Muscle layer of colon (tissue), 2 donors: ENCODE results near the gene GNB1L.

Experiments used
- H3K27ac ChIP-seq: one replicate; pipeline ENCODE4 v1.7.0; 2013; ENCODE audit warnings: low read depth, mild to moderate bottlenecking, low read length, moderate library complexity
- H3K27me3 ChIP-seq, 2 donors: one replicate each; pipeline ENCODE4 v1.7.0; 2013; ENCODE audit warnings: low read length in 2 of 2, mild to moderate bottlenecking in 2 of 2; ENCODE audit not compliant: insufficient read depth in 2 of 2, control insufficient read depth in 1 of 2
- H3K36me3 ChIP-seq: one replicate; pipeline ENCODE4 v1.7.0; 2013; ENCODE audit warnings: mild to moderate bottlenecking, low read length; ENCODE audit not compliant: insufficient read depth
- H3K4me1 ChIP-seq: one replicate; pipeline ENCODE4 v1.7.0; 2013; ENCODE audit warnings: mild to moderate bottlenecking, low read length; ENCODE audit not compliant: insufficient read depth
- H3K4me3 ChIP-seq, 2 donors: one replicate each; pipeline ENCODE4 v1.7.0; 2013; ENCODE audit warnings: low read length in 2 of 2, low read depth in 1 of 2, mild to moderate bottlenecking in 1 of 2, moderate library complexity in 1 of 2
- H3K9ac ChIP-seq: one replicate; pipeline ENCODE4 v1.7.0; 2013; ENCODE audit warnings: low read length
- H3K9me3 ChIP-seq: one replicate; pipeline ENCODE4 v1.7.0; 2013; ENCODE audit warnings: mild to moderate bottlenecking, low read length
- donor health status: abdominal sarcoma.
- donor health status: Adenocarcinoma of cecum.

The GNB1L gene

DNA sequence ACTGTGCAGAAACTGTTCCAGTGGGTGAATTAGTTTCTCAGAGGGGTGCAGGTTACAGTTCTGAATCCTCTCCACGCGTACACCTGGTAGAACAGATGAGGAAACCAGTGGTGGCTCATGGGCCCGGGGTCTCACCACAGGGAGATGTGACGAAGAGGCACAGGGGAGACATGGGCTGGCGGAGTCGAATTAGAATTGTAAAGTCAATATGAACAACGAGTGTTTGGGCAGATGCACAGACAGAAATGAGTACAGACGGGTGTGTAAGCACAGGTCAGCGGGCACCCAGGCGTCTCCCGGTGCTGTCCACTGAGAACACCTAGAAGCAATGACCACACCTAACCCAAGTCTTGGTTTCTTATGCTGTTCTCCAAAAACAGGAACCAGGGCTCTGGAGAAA lies 41.8 kb downstream of the GNB1L start:
- no peaks in the 10 kb centered on the region for H3K36me3 ChIP-seq
- no peak overlapping the region for H3K27ac ChIP-seq
- H3K9ac ChIP-seq = no peak overlapping the region
- no peaks in the 10 kb centered on the region for H3K27me3 ChIP-seq
- no peaks in the 10 kb centered on the region for H3K4me1 ChIP-seq
- H3K9me3 ChIP-seq = no peaks in the 10 kb centered on the region
- no peak overlapping the region for H3K4me3 ChIP-seq

- Histone ChIP-seq H3K9ac (no peak overlapping the region), H3K27me3 (no peaks in the 10 kb centered on the region), H3K9me3 (no peaks in the 10 kb centered on the region), H3K4me1 (no peaks in the 10 kb centered on the region), H3K27ac (no peak overlapping the region), H3K4me3 (no peak overlapping the region), H3K36me3 (no peaks in the 10 kb centered on the region)
These were observed 42.6 kb downstream of the GNB1L start for GRCh38 chr22:19811811-19812771.

GRCh38 chr22:19811211-19811621 lies 43.5 kb downstream of the GNB1L start:
- H3K9ac ChIP-seq = no peak overlapping the region
- no peaks in the 10 kb centered on the region for H3K4me1 ChIP-seq
- no peaks in the 10 kb centered on the region for H3K36me3 ChIP-seq
- no peaks in the 10 kb centered on the region for H3K9me3 ChIP-seq
- no peak overlapping the region for H3K27ac ChIP-seq
- no peak overlapping the region for H3K4me3 ChIP-seq
- no peaks in the 10 kb centered on the region for H3K27me3 ChIP-seq

GRCh38 chr22:19810381-19811201 lies 44.1 kb downstream of the GNB1L start:
- Histone ChIP-seq H3K4me1 (no peaks in the 10 kb centered on the region), H3K9me3 (no peaks in the 10 kb centered on the region)

DNA sequence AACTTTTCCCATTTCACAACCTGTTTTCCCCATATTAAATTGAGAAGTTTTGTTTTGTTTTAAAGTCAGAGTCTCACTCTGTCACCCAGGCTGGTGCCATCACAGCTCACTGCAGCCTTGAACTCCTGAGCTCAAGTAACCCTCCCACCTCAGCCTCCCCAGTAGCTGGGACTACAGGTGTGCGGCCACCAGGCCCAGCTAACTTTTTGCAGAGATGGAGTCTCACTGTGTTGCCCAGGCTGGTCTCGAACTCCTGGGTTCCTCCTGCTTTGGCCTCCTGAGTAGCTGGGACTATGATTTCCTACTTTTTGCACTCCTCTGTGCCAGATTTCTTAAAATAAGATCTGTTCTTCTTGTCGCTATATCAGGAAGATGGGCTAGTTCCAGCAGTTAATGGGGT lies 44.9 kb downstream of the GNB1L start:
- Histone ChIP-seq H3K9me3 (no peaks in the 10 kb centered on the region), H3K36me3 (no peaks in the 10 kb centered on the region), H3K27ac (no peak overlapping the region), H3K4me3 (no peak overlapping the region), H3K4me1 (no peaks in the 10 kb centered on the region), H3K9ac (no peak overlapping the region), H3K27me3 (no peaks in the 10 kb centered on the region)

More at GRCh38 chr22:19810381-19811201, 44.1 kb downstream of the GNB1L start:
- H3K27me3 ChIP-seq = no peaks in the 10 kb centered on the region
- H3K36me3 ChIP-seq = no peaks in the 10 kb centered on the region
- no peak overlapping the region for H3K27ac ChIP-seq
- H3K9ac ChIP-seq = no peak overlapping the region
- H3K4me3 ChIP-seq = no peak overlapping the region

GRCh38 chr22:19808873-19809478 lies 45.7 kb downstream of the GNB1L start:
- Histone ChIP-seq H3K27ac (no peak overlapping the region), H3K4me3 (no peak overlapping the region), H3K4me1 (no peaks in the 10 kb centered on the region), H3K27me3 (no peaks in the 10 kb centered on the region), H3K36me3 (no peaks in the 10 kb centered on the region), H3K9me3 (no peaks in the 10 kb centered on the region), H3K9ac (no peak overlapping the region)

DNA sequence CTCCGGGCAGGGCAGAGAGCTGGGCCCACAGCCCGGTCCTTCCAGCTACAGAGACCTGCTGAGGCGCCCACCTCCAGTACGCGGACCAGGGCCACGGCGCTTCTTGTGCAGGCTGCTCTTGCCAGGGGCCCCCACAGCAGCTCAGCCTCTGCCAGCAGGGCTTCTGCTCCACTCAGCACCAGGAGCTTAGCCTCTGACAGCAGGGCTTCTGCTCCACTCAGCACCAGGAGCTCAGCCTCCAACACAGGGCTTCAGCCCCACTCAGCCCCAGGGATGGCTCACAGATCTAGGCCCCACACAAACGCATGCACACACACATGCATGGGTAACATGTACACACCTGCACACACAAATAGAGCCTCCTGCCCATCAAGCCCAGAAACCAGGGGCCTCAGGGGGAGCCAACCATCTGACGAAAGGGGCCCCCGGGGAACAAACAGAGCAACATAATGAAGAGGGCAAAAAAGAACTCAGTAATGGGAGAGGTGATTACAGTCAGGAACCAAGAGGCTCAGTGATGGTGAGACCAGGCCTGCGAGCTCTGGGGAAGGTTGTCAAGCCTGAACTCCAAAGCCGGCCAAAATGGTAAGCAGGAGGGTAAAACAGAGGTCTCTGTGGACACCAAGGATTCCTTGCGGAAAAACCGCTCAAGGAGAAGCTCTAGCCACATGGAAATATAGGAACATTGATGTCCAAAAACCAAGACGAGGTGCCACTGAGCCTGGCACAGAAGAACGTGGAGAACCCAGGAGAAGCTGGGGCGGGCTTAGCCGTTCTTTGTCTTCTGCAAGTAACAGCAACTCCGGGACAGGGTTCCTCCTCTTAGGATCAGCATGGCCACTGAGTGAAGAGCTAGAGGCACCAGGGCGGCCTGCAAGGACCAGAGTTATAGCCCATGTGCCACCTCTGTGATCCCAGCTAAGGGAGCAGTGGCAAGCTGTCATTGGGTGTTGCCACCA lies 46.5 kb downstream of the GNB1L start:
- Histone ChIP-seq H3K9me3 (no peaks in the 10 kb centered on the region), H3K4me3 (no peak overlapping the region), H3K27me3 (no peaks in the 10 kb centered on the region), H3K9ac (no peak overlapping the region), H3K36me3 (no peaks in the 10 kb centered on the region), H3K27ac (no peak overlapping the region), H3K4me1 (no peaks in the 10 kb centered on the region)

GRCh38 chr22:19807161-19807913 lies 47.3 kb downstream of the GNB1L start:
- no peaks in the 10 kb centered on the region for H3K9me3 ChIP-seq
- H3K9ac ChIP-seq = no peak overlapping the region
- H3K36me3 ChIP-seq = no peaks in the 10 kb centered on the region
- no peaks in the 10 kb centered on the region for H3K27me3 ChIP-seq
- H3K27ac ChIP-seq = no peak overlapping the region
- no peaks in the 10 kb centered on the region for H3K4me1 ChIP-seq
- no peak overlapping the region for H3K4me3 ChIP-seq

DNA sequence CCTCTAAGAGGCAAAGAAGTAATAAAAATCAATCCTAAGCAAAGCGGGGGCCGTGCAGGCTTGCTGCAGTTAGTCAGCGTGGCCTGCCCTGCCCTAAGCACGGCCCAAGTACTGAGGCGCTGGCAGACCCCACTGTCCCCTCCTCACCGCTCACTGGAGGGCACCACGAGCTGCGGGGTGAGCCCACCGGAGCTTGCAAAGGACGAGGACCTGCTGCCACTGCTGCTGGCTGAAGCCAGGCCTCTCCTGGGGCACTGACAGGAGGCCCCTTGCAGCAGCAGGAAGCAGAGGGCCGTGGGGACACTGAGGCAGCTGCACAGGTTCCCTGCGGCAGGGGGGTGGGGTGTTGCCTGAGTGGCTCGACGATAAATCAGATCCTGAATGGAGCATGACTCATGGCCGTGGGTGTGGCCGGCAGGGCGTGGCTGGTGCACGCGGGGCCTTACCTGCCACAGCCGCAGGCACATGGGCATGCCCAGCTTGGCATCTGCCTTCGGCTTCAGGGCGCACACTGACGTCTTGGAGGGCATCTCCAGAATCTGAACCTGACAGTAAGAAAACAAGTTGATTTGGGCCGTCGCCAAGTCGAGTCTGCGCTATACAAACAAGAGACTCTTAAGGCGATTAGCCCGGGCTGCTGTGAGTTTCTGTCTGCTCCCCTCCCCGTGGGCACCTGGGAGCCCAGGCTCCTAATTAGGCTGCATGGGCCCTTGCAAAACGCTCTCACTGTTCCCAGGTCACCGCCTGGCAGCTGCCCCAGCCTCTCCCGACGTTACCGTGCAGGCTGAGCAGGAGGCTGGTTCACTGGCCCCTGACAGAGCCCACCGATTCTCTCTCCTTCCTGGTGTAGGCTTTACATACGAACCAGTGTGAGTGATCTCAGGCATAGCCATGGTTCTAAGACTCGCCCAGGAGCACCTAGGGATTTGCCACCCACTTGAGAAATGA lies 48.2 kb downstream of the GNB1L start:
- Histone ChIP-seq H3K36me3 (no peaks in the 10 kb centered on the region), H3K4me1 (no peaks in the 10 kb centered on the region)

More for the DNA sequence above, 48.2 kb downstream of the GNB1L start:
- Histone ChIP-seq H3K9ac (no peak overlapping the region), H3K27ac (no peak overlapping the region), H3K4me3 (no peak overlapping the region), H3K27me3 (no peaks in the 10 kb centered on the region), H3K9me3 (no peaks in the 10 kb centered on the region)
